GM12878 (cell line): ENCODE results near the gene HOTAIR. TPM values are rescaled to one million over a fixed set of nuclear protein-coding genes. Genes with fewer than 3 reads are reported as not detected.

ENCODE experiments used
- ATAC-seq: fragments of 200-7000 bp; cut with Tn5 transposase; 3 replicates; pipeline ENCODE4 v1.9.1; 2020; ENCODE audit warnings: mild to moderate bottlenecking, moderate library complexity
- BruUV-seq: library from RNA; stranded (reverse); fragments of 400-500 nt; replicated peaks from 2 replicates; lab custom pipeline; 2021; lab: Mats Ljungman, UMichigan
- CTCF ChIA-PET: fragments of 300-600 bp; sonication (Branson Sonifier 250); formaldehyde crosslinking; extraction: SDS; loops from one replicate; lab custom pipeline; 2021; ENCODE audit warnings: inconsistent platforms; lab: Yijun Ruan, JAX
- POLR2A ChIA-PET: fragments of 350-600 bp; formaldehyde crosslinking; extraction: SDS; loops from one replicate; lab custom pipeline; 2021; ENCODE audit warnings: inconsistent platforms; lab: Charles Lee
- RAD21 ChIA-PET: fragments of 300-600 bp; sonication (Branson Sonifier 250); formaldehyde crosslinking; loops from one replicate; lab custom pipeline; 2023; ENCODE audit warnings: antibody characterized with exemption; ENCODE audit not compliant: unreplicated experiment; lab: Charles Lee
- SMC1A ChIA-PET: fragments of 300-600 bp; sonication (Branson Sonifier 250); formaldehyde crosslinking; loops from one replicate; lab custom pipeline; 2023; ENCODE audit not compliant: unreplicated experiment, uncharacterized antibody; lab: Charles Lee
- DNase-seq: peaks from one replicate; pipeline ENCODE4 v3.0.0-alpha.2; 2011; ENCODE audit warnings: low read depth, low spot score
- FAIRE-seq: peaks from 3 replicates; lab custom pipeline; 2011; peaks lifted over from hg19 to GRCh38; lab: Jason Lieb, UNC
- H2AFZ ChIP-seq: 2 replicates; pipeline ENCODE4 v1.6.0; 2011; ENCODE audit warnings: low read depth, low read length, control low read depth; ENCODE audit not compliant: control insufficient read depth
- H3K27ac ChIP-seq: 2 replicates; pipeline ENCODE4 v1.5.1; 2011; ENCODE audit warnings: control low read depth; ENCODE audit not compliant: control insufficient read depth, insufficient read depth
- H3K27me3 ChIP-seq, 2 experiments: replicated peaks in 1 of 2; 2 replicates each; pipeline versions ENCODE4 v1.6.0 to v1.6.1; 2011; ENCODE audit warnings: low read length in 1 of 2; ENCODE audit not compliant: control insufficient read depth in 2 of 2, insufficient read depth in 2 of 2
- H3K36me3 ChIP-seq, 2 experiments: 2 replicates each; pipeline ENCODE4 v1.5.1; 2011; ENCODE audit warnings: low read length in 1 of 2; ENCODE audit not compliant: control insufficient read depth in 2 of 2, insufficient read depth in 2 of 2
- H3K4me1 ChIP-seq: 2 replicates; pipeline ENCODE4 v1.6.1; 2011; ENCODE audit warnings: mild to moderate bottlenecking, low read length, moderate library complexity, mixed read lengths; ENCODE audit not compliant: control insufficient read depth, insufficient read depth
- H3K4me2 ChIP-seq: 2 replicates; pipeline ENCODE4 v1.6.0; 2011; ENCODE audit warnings: control low read depth; ENCODE audit not compliant: control insufficient read depth, insufficient read depth
- H3K4me3 ChIP-seq: fragments of 200-600 bp; sonication (generic); 2 replicates; pipeline ENCODE4 v1.5.1; 2016
- H3K79me2 ChIP-seq: 2 replicates; pipeline ENCODE4 v1.6.0; 2011; ENCODE audit warnings: low read length; ENCODE audit not compliant: control insufficient read depth, insufficient read depth
- H3K9ac ChIP-seq: 2 replicates; pipeline ENCODE4 v1.8.0; 2011; ENCODE audit warnings: low read length, control low read depth, mixed read lengths; ENCODE audit not compliant: control insufficient read depth, insufficient read depth
- H3K9me3 ChIP-seq: replicated peaks from 3 replicates; pipeline ENCODE4 v1.5.1; 2011; ENCODE audit warnings: mild to moderate bottlenecking, low read length; ENCODE audit not compliant: control insufficient read depth, insufficient read depth
- H4K20me1 ChIP-seq: 2 replicates; pipeline ENCODE4 v1.6.0; 2011; ENCODE audit not compliant: control insufficient read depth, insufficient read depth
- BMI1 ChIP-seq: fragments of 450-650 bp; IDR thresholded peaks from 2 replicates; pipeline ENCODE4 v1.6.1; 2016; ENCODE audit warnings: mild to moderate bottlenecking, moderate library complexity, borderline replicate concordance
- CHD4 ChIP-seq: fragments of 200-600 bp; sonication (generic); IDR thresholded peaks from 2 replicates; pipeline ENCODE4 v1.6.1; 2016; ENCODE audit warnings: mild to moderate bottlenecking
- CREM ChIP-seq: IDR thresholded peaks from 2 replicates; pipeline ENCODE4 v1.6.1; 2014; ENCODE audit warnings: antibody characterized with exemption, low read depth
- FOXK2 ChIP-seq: fragments of 450-650 bp; IDR thresholded peaks from 2 replicates; pipeline ENCODE4 v1.6.1; 2017; ENCODE audit warnings: mild to moderate bottlenecking, moderate library complexity
- GABPA ChIP-seq: IDR thresholded peaks from 2 replicates; pipeline ENCODE4 v1.6.1; 2014; ENCODE audit warnings: antibody characterized with exemption, low read depth, mild to moderate bottlenecking, inconsistent platforms
- KAT2A ChIP-seq: conservative IDR thresholded peaks from 2 replicates; pipeline ENCODE4 v1.6.1; 2011; ENCODE audit warnings: low read depth, low read length; ENCODE audit not compliant: control insufficient read depth
- NFXL1 ChIP-seq: fragments of 450-650 bp; IDR thresholded peaks from 2 replicates; pipeline ENCODE4 v1.6.1; 2017; ENCODE audit warnings: antibody characterized with exemption, mild to moderate bottlenecking, borderline replicate concordance
- NRF1 ChIP-seq: conservative IDR thresholded peaks from 2 replicates; pipeline ENCODE4 v1.6.1; 2011; ENCODE audit warnings: mild to moderate bottlenecking, low read depth, low read length, improper control_type of control experiment
- POLR2A ChIP-seq: IDR thresholded peaks from 2 replicates; pipeline ENCODE4 v1.6.1; 2011; ENCODE audit warnings: low read depth, mild to moderate bottlenecking, low read length
- RELA ChIP-seq: fragments of 450-650 bp; IDR thresholded peaks from 2 replicates; pipeline ENCODE4 v1.8.0; 2014; ENCODE audit warnings: borderline replicate concordance; ENCODE audit not compliant: partially characterized antibody
- SIN3A ChIP-seq: IDR thresholded peaks from 2 replicates; pipeline ENCODE4 v1.6.1; 2012; ENCODE audit warnings: low read depth, low read length, improper control_type of control experiment
- SPI1 ChIP-seq: IDR thresholded peaks from 2 replicates; pipeline ENCODE4 v1.6.1; 2011; ENCODE audit warnings: low read depth, mild to moderate bottlenecking, low read length, moderate library complexity, borderline replicate concordance; ENCODE audit not compliant: insufficient read depth
- SRF ChIP-seq, 2 experiments: IDR thresholded peaks; 2 replicates each; pipeline ENCODE4 v1.6.1; 2011; ENCODE audit warnings: low read depth in 2 of 2, low read length in 2 of 2, mild to moderate bottlenecking in 1 of 2, moderate library complexity in 1 of 2
- WGBS: methylation state at CpG from one replicate; pipeline ENCODE4 v1.1.6; 2016; ENCODE audit warnings: low lambda C conversion rate; ENCODE audit not compliant: insufficient replicate concordance, insufficient coverage; ENCODE audit errors: missing lambda C conversion rate; 5-methylcytosine and 5-hydroxymethylcytosine counted together
- in situ Hi-C: fragments of 300-500 bp; cut with MboI; formaldehyde crosslinking; loops from 9 replicates; pipeline ENCODE4 v1.14.3; 2018; ENCODE audit warnings: mixed read lengths
- intact Hi-C: fragments of 100-400 bp; cut with micrococcal nuclease; formaldehyde crosslinking; loops from one replicate; pipeline ENCODE4 v1.14.2; 2022; ENCODE audit not compliant: unreplicated experiment
- polyA plus RNA-seq, 11 experiments: library from polyadenylated mRNA; depleted of rRNA in 4 of 11; unstranded in 6 of 11; stranded (reverse) in 5 of 11; fragments of >200 nt; fragmentation: Nextera tagmentation in 4 of 11; fragmentation: Illumina TruSeq in 1 of 11; extraction: Ambion mirVana in 4 of 11; extraction: Trizol in 1 of 11; gene quantifications; 1 replicate in 1 of 11; 2 replicates in 10 of 11; pipeline versions ENCODE4 v1.2.1 to v1.2.3, GENCODE V29; 2011 to 2016; ENCODE audit warnings: inconsistent platforms in 2 of 11, missing spikeins in 2 of 11, low read depth in 1 of 11
- total RNA-seq, 4 experiments: library from RNA; depleted of rRNA in 3 of 4; stranded (reverse); fragments of >200 nt in 3 of 4; fragmentation: Illumina TruSeq in 1 of 4; extraction: Trizol in 1 of 4; gene quantifications; 2 replicates each; pipeline versions ENCODE4 v1.2.1 to v1.2.3, GENCODE V29; 2013 to 2021
- TF ChIP-seq, protein P1 (sequence below): IDR thresholded peaks from 2 replicates; pipeline ENCODE4 v1.6.1; 2012; ENCODE audit warnings: low read depth, low read length, improper control_type of control experiment
- TF ChIP-seq, protein P2 (sequence below): IDR thresholded peaks from 2 replicates; pipeline ENCODE4 v1.6.1; 2011; ENCODE audit warnings: borderline replicate concordance, low read depth, mild to moderate bottlenecking, moderate library complexity, mixed read lengths, low read length; ENCODE audit not compliant: insufficient read depth; ENCODE audit errors: extremely low read length
- TF ChIP-seq, protein P3 (sequence below): fragments of 450-650 bp; conservative IDR thresholded peaks from 2 replicates; pipeline ENCODE4 v1.6.1; 2017; ENCODE audit warnings: mild to moderate bottlenecking, moderate library complexity
- TF ChIP-seq, protein P4 (sequence below): IDR thresholded peaks from 2 replicates; pipeline ENCODE4 v1.6.1; 2011; ENCODE audit warnings: low read depth, low read length, improper control_type of control experiment, borderline replicate concordance

Gene HOTAIR
- total and polyA plus RNA-seq, 10 of the 15 experiments (the other 5 are each of a cell fraction or from before 2014, with no cell fraction given) = not detected

- no peak overlapping the region for H2AFZ ChIP-seq
- BruUV-seq = no TSS peak
- H3K27me3 ChIP-seq = peaks cover 14 to 36% of the 10 kb centered on the region in 2 experiments
- H3K4me2 ChIP-seq = no peak overlapping the region
- intact Hi-C loops = no loop called here
- H3K36me3 ChIP-seq = no peaks in the 10 kb centered on the region
- H3K4me1 ChIP-seq = no peaks in the 10 kb centered on the region
- ChIA-PET POLR2A (no interaction called here), SMC1A (interaction anchor here (1.0 kb wide), 1 partner anchor 18 kb away, joined by 3 read pairs; no protein-coding TSS in a partner anchor), RAD21 (no interaction called here)
- no peak for ATAC-seq
- no peak overlapping the region for H3K27ac ChIP-seq
- TF ChIP-seq SRF (IDR thresholded peaks at IDR 0.05; ENCODE audit: low read depth in 2 of 2, low read length in 2 of 2) = no peak
- TF ChIP-seq, protein P1, sequence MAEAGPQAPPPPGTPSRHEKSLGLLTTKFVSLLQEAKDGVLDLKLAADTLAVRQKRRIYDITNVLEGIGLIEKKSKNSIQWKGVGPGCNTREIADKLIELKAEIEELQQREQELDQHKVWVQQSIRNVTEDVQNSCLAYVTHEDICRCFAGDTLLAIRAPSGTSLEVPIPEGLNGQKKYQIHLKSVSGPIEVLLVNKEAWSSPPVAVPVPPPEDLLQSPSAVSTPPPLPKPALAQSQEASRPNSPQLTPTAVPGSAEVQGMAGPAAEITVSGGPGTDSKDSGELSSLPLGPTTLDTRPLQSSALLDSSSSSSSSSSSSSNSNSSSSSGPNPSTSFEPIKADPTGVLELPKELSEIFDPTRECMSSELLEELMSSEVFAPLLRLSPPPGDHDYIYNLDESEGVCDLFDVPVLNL = no peak
- no peak for TF ChIP-seq NRF1
- TF ChIP-seq RELA = no peak
- no peak for TF ChIP-seq KAT2A
- no peak for TF ChIP-seq GABPA
- no peak for TF ChIP-seq BMI1
- TF ChIP-seq, protein P2, sequence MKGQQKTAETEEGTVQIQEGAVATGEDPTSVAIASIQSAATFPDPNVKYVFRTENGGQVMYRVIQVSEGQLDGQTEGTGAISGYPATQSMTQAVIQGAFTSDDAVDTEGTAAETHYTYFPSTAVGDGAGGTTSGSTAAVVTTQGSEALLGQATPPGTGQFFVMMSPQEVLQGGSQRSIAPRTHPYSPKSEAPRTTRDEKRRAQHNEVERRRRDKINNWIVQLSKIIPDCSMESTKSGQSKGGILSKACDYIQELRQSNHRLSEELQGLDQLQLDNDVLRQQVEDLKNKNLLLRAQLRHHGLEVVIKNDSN = no peak
- no peak for TF ChIP-seq POLR2A
- no peak for TF ChIP-seq SPI1
- TF ChIP-seq SIN3A = no peak
- TF ChIP-seq FOXK2 = no peak
- TF ChIP-seq, protein P3, sequence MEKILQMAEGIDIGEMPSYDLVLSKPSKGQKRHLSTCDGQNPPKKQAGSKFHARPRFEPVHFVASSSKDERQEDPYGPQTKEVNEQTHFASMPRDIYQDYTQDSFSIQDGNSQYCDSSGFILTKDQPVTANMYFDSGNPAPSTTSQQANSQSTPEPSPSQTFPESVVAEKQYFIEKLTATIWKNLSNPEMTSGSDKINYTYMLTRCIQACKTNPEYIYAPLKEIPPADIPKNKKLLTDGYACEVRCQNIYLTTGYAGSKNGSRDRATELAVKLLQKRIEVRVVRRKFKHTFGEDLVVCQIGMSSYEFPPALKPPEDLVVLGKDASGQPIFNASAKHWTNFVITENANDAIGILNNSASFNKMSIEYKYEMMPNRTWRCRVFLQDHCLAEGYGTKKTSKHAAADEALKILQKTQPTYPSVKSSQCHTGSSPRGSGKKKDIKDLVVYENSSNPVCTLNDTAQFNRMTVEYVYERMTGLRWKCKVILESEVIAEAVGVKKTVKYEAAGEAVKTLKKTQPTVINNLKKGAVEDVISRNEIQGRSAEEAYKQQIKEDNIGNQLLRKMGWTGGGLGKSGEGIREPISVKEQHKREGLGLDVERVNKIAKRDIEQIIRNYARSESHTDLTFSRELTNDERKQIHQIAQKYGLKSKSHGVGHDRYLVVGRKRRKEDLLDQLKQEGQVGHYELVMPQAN = no peak
- TF ChIP-seq NFXL1 = no peak
- no peak for TF ChIP-seq CREM
- TF ChIP-seq, protein P4, sequence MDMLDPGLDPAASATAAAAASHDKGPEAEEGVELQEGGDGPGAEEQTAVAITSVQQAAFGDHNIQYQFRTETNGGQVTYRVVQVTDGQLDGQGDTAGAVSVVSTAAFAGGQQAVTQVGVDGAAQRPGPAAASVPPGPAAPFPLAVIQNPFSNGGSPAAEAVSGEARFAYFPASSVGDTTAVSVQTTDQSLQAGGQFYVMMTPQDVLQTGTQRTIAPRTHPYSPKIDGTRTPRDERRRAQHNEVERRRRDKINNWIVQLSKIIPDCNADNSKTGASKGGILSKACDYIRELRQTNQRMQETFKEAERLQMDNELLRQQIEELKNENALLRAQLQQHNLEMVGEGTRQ = no peak
- no peak for TF ChIP-seq CHD4
- TF ChIP-seq, all 136 proteins: peak for 0
- H3K9ac ChIP-seq = no peak overlapping the region
- FAIRE-seq = no peak
- CTCF ChIA-PET = interaction anchor here (0.7 kb wide), 1 partner anchor 156 kb away, joined by 3 read pairs; no protein-coding TSS in a partner anchor
- WGBS = 11% methylated on average over 9 of the region's 9 CpGs
- no peaks in the 10 kb centered on the region for H3K79me2 ChIP-seq
- in situ Hi-C loops = no loop called here
- no peak overlapping the region for H3K4me3 ChIP-seq
- DNase-seq = no peak
- H4K20me1 ChIP-seq = no peaks in the 10 kb centered on the region
- no peaks in the 10 kb centered on the region; the same call in 1 of the 3 replicates for H3K9me3 ChIP-seq
Measured at GRCh38 chr12:53940443-53941014, 34.2 kb downstream of the HOTAIR start.
